H1 (cell line): Measurements from ENCODE around the gene NME7. TPM values are rescaled to one million over a fixed set of nuclear protein-coding genes. Genes with fewer than 3 reads are reported as not detected.

Source experiments
- CTCF ChIA-PET: fragments of 300-600 bp; sonication (Branson Sonifier 250); formaldehyde crosslinking; loops from one replicate; lab custom pipeline; 2021; ENCODE audit not compliant: partially characterized antibody; lab: Charles Lee
- POLR2A ChIA-PET: fragments of 300-600 bp; sonication (Branson Sonifier 250); formaldehyde crosslinking; loops from one replicate; lab custom pipeline; 2021; ENCODE audit warnings: inconsistent platforms; ENCODE audit not compliant: partially characterized antibody; lab: Charles Lee
- DNase-seq, 2 experiments: peaks; one replicate each; pipeline versions ENCODE4 v3.0.0 to v3.0.0-alpha.2; 2010 to 2022; ENCODE audit warnings: low spot score in 2 of 2, low read depth in 1 of 2, mixed read lengths in 1 of 2
- FAIRE-seq: peaks from 2 replicates; lab custom pipeline; 2011; peaks lifted over from hg19 to GRCh38; lab: Jason Lieb, UNC
- H2AFZ ChIP-seq: 2 replicates; pipeline ENCODE4 v1.8.1; 2012; ENCODE audit warnings: low read length, inconsistent platforms
- H2AK5ac ChIP-seq: 2 replicates; pipeline ENCODE4 v1.6.1; 2013; ENCODE audit warnings: low read depth, low read length
- H2BK120ac ChIP-seq: replicated peaks from 2 replicates; pipeline ENCODE3; 2013; ENCODE audit warnings: low read depth, low read length, inconsistent platforms
- H2BK12ac ChIP-seq: 2 replicates; pipeline ENCODE4 v1.6.1; 2013; ENCODE audit warnings: low read depth, low read length
- H2BK15ac ChIP-seq: 2 replicates; pipeline ENCODE4 v1.6.1; 2013; ENCODE audit warnings: low read length
- H2BK20ac ChIP-seq: 2 replicates; pipeline ENCODE4 v1.6.1; 2013; ENCODE audit warnings: low read length
- H2BK5ac ChIP-seq: 2 replicates; pipeline ENCODE4 v1.6.1; 2013; ENCODE audit warnings: low read depth, low read length
- H3K14ac ChIP-seq: 2 replicates; pipeline ENCODE4 v1.6.1; 2013; ENCODE audit warnings: inconsistent platforms; ENCODE audit not compliant: insufficient read length
- H3K18ac ChIP-seq: 2 replicates; pipeline ENCODE4 v1.6.1; 2013; ENCODE audit warnings: low read length; ENCODE audit errors: extremely low read depth
- H3K23ac ChIP-seq: 2 replicates; pipeline ENCODE4 v1.6.1; 2013; ENCODE audit warnings: inconsistent platforms; ENCODE audit not compliant: insufficient read length
- H3K23me2 ChIP-seq: 2 replicates; pipeline ENCODE4 v1.6.1; 2013; ENCODE audit warnings: low read depth, low read length
- H3K27ac ChIP-seq: 2 replicates; pipeline ENCODE4 v1.6.1; 2011; ENCODE audit warnings: low read depth, low read length, inconsistent platforms
- H3K27me3 ChIP-seq, 4 experiments: replicated peaks in 1 of 4; 1 replicate in 1 of 4; 2 replicates in 3 of 4; pipeline versions ENCODE4 v1.6.1 to v1.8.1; 2011 to 2013; ENCODE audit warnings: low read length in 3 of 4, mild to moderate bottlenecking in 3 of 4, inconsistent platforms in 2 of 4, mixed read lengths in 2 of 4, moderate library complexity in 1 of 4; ENCODE audit not compliant: control insufficient read depth in 3 of 4, insufficient read depth in 3 of 4; ENCODE audit errors: extremely low read depth in 1 of 4
- H3K36me3 ChIP-seq, 4 experiments: 2 replicates each; pipeline versions ENCODE4 v1.6.1 to v1.8.1; 2011 to 2013; ENCODE audit warnings: mild to moderate bottlenecking in 4 of 4, low read length in 3 of 4, moderate library complexity in 2 of 4, control low read depth in 1 of 4, inconsistent platforms in 1 of 4; ENCODE audit not compliant: insufficient read depth in 4 of 4, control insufficient read depth in 2 of 4
- H3K4ac ChIP-seq: replicated peaks from 2 replicates; pipeline ENCODE3; 2013; ENCODE audit warnings: low read length, low read depth, mixed read lengths, inconsistent platforms; ENCODE audit not compliant: insufficient read length
- H3K4me1 ChIP-seq, 4 experiments: replicated peaks in 1 of 4; 1 replicate in 1 of 4; 2 replicates in 3 of 4; pipeline versions ENCODE4 v1.6.1 to v1.8.1; 2011 to 2013; ENCODE audit warnings: low read length in 3 of 4, inconsistent platforms in 2 of 4, mixed read lengths in 1 of 4; ENCODE audit not compliant: insufficient read depth in 4 of 4, control insufficient read depth in 3 of 4
- H3K4me2 ChIP-seq, 2 experiments: 2 replicates each; pipeline versions ENCODE4 v1.6.1 to v1.8.1; 2011 to 2013; ENCODE audit warnings: low read depth in 2 of 2, low read length in 2 of 2, control low read depth in 1 of 2, inconsistent platforms in 1 of 2, mild to moderate bottlenecking in 1 of 2; ENCODE audit not compliant: insufficient read depth in 1 of 2
- H3K4me3 ChIP-seq, 4 experiments: fragments of 200-600, 300-600 bp in 1 of 4; sonication (generic), shearing (Covaris generic), sonication (Bioruptor Twin) in 1 of 4; 2 replicates each; pipeline versions ENCODE4 v1.5.1 to v1.8.1; 2011 to 2016; ENCODE audit warnings: low read length in 4 of 4, low read depth in 3 of 4, control low read depth in 2 of 4, inconsistent platforms in 2 of 4, mild to moderate bottlenecking in 2 of 4, mixed read lengths in 1 of 4, moderate library complexity in 1 of 4; ENCODE audit not compliant: insufficient read depth in 2 of 4; ENCODE audit errors: extremely low read depth in 1 of 4
- H3K56ac ChIP-seq: replicated peaks from 2 replicates; pipeline ENCODE3; 2013; ENCODE audit warnings: low read depth, mild to moderate bottlenecking, mixed read lengths, low read length, inconsistent platforms; ENCODE audit not compliant: insufficient read length
- H3K79me1 ChIP-seq: 2 replicates; pipeline ENCODE4 v1.6.1; 2013; ENCODE audit warnings: low read depth, low read length, control low read depth
- H3K79me2 ChIP-seq, 2 experiments: 2 replicates each; pipeline versions ENCODE4 v1.6.1 to v1.8.1; 2012 to 2013; ENCODE audit warnings: low read length in 2 of 2, mild to moderate bottlenecking in 2 of 2, inconsistent platforms in 1 of 2; ENCODE audit not compliant: insufficient read depth in 2 of 2, control insufficient read depth in 1 of 2
- H3K9ac ChIP-seq, 4 experiments: replicated peaks in 1 of 4; 1 replicate in 1 of 4; 2 replicates in 3 of 4; pipeline versions ENCODE4 v1.6.1 to v1.8.1; 2011 to 2013; ENCODE audit warnings: low read depth in 3 of 4, low read length in 3 of 4, control low read depth in 2 of 4, mild to moderate bottlenecking in 2 of 4, moderate library complexity in 2 of 4, inconsistent platforms in 1 of 4; ENCODE audit errors: extremely low read depth in 1 of 4
- H3K9me3 ChIP-seq, 2 experiments: 2 replicates each; pipeline versions ENCODE4 v1.6.1 to v1.8.1; 2012 to 2013; ENCODE audit warnings: mild to moderate bottlenecking in 2 of 2, moderate library complexity in 2 of 2, control low read depth in 1 of 2, inconsistent platforms in 1 of 2, low read depth in 1 of 2, low read length in 1 of 2, mixed read lengths in 1 of 2; ENCODE audit not compliant: insufficient read depth in 2 of 2
- H4K20me1 ChIP-seq, 2 experiments: replicated peaks in 1 of 2; 2 replicates each; pipeline versions ENCODE3 to v1.8.1; 2011 to 2013; ENCODE audit warnings: inconsistent platforms in 2 of 2, low read length in 2 of 2, mild to moderate bottlenecking in 1 of 2; ENCODE audit not compliant: insufficient read depth in 2 of 2, control insufficient read depth in 1 of 2
- H4K5ac ChIP-seq: 2 replicates; pipeline ENCODE4 v1.6.1; 2013; ENCODE audit warnings: low read length, low read depth, mixed read lengths, inconsistent platforms; ENCODE audit not compliant: insufficient read length
- H4K8ac ChIP-seq: 2 replicates; pipeline ENCODE4 v1.8.0; 2013; ENCODE audit warnings: mild to moderate bottlenecking, moderate library complexity, low read length, inconsistent platforms; ENCODE audit not compliant: insufficient read depth; ENCODE audit errors: extremely low read depth
- H4K91ac ChIP-seq: replicated peaks from 2 replicates; pipeline ENCODE3; 2013; ENCODE audit warnings: low read length, mixed read lengths, inconsistent platforms; ENCODE audit not compliant: insufficient read length
- BACH1 ChIP-seq: IDR thresholded peaks from 2 replicates; pipeline ENCODE4 v1.6.1; 2012; ENCODE audit warnings: low read length, improper control_type of control experiment
- CHD2 ChIP-seq: IDR thresholded peaks from 2 replicates; pipeline ENCODE4 v1.6.1; 2012; ENCODE audit warnings: low read length, improper control_type of control experiment
- EZH2 ChIP-seq: fragments of 200-600 bp; sonication (generic); IDR thresholded peaks from 2 replicates; pipeline ENCODE4 v1.7.1; 2012; ENCODE audit warnings: low read depth, mild to moderate bottlenecking, moderate library complexity, low read length, inconsistent platforms; ENCODE audit not compliant: severe bottlenecking
- MAFK ChIP-seq: IDR thresholded peaks from 2 replicates; pipeline ENCODE4 v1.6.1; 2012; ENCODE audit warnings: low read depth, mild to moderate bottlenecking, improper control_type of control experiment, low read length
- POLR2A ChIP-seq, 2 experiments: IDR thresholded peaks; 1 replicate in 1 of 2; 2 replicates in 1 of 2; pipeline ENCODE4 v1.6.1; 2011; ENCODE audit warnings: low read depth in 2 of 2, low read length in 2 of 2, mild to moderate bottlenecking in 2 of 2; ENCODE audit errors: control extremely low read depth in 1 of 2
- RAD21 ChIP-seq, 2 experiments: IDR thresholded peaks in 1 of 2; conservative IDR thresholded peaks in 1 of 2; 2 replicates each; pipeline ENCODE4 v1.6.1; 2011; ENCODE audit warnings: low read depth in 2 of 2, low read length in 2 of 2, improper control_type of control experiment in 1 of 2, inconsistent platforms in 1 of 2, mild to moderate bottlenecking in 1 of 2, moderate library complexity in 1 of 2
- RXRA ChIP-seq: IDR thresholded peaks from 2 replicates; pipeline ENCODE4 v1.6.1; 2011; ENCODE audit warnings: low read depth, mild to moderate bottlenecking, low read length, moderate library complexity; ENCODE audit not compliant: insufficient read depth
- SIN3A ChIP-seq, 2 experiments: IDR thresholded peaks in 1 of 2; conservative IDR thresholded peaks in 1 of 2; 2 replicates each; pipeline ENCODE4 v1.6.1; 2011 to 2012; ENCODE audit warnings: low read length in 2 of 2, improper control_type of control experiment in 1 of 2, low read depth in 1 of 2, mild to moderate bottlenecking in 1 of 2
- SP2 ChIP-seq: IDR thresholded peaks from 2 replicates; pipeline ENCODE4 v1.6.1; 2012; ENCODE audit warnings: mild to moderate bottlenecking, low read length, inconsistent platforms
- SP4 ChIP-seq: IDR thresholded peaks from 2 replicates; pipeline ENCODE4 v1.6.1; 2012; ENCODE audit warnings: low read length, inconsistent platforms
- TBP ChIP-seq: IDR thresholded peaks from 2 replicates; pipeline ENCODE4 v1.6.1; 2011; ENCODE audit warnings: low read depth, low read length, improper control_type of control experiment
- WGBS, 2 experiments: shearing (Covaris generic) in 1 of 2; methylation state at CpG; one replicate each; pipeline versions ENCODE4 v1.1.6 to v1.1.7; 2013 to 2015; ENCODE audit warnings: low lambda C conversion rate in 2 of 2, mixed read lengths in 2 of 2, inconsistent platforms in 1 of 2, low coverage in 1 of 2, missing lambda C conversion rate in 1 of 2; ENCODE audit not compliant: insufficient replicate concordance in 2 of 2, insufficient coverage in 1 of 2, insufficient read length in 1 of 2; ENCODE audit errors: extremely low coverage in 1 of 2, missing lambda C conversion rate in 1 of 2; 5-methylcytosine and 5-hydroxymethylcytosine counted together
- polyA plus RNA-seq, 7 experiments: library from polyadenylated mRNA; depleted of rRNA in 3 of 7; stranded (reverse) in 5 of 7; unstranded in 2 of 7; fragments of >200 nt in 5 of 7; fragments of 200-250 nt in 2 of 7; gene quantifications; 1 replicate in 5 of 7; 2 replicates in 1 of 7; 4 replicates in 1 of 7; pipeline versions ENCODE4 v1.2.1 to v1.2.3, GENCODE V29; 2011 to 2013; ENCODE audit warnings: missing spikeins in 2 of 7, mixed read lengths in 2 of 7
- total RNA-seq: library from RNA; stranded (reverse); fragmentation: NEBNext Ultra II Directional; extraction: Animal tissue kit (Norgen Biotek cat#: 25700); gene quantifications from 2 replicates; pipeline ENCODE4 v1.2.1, GENCODE V29; 2021
- TF ChIP-seq, protein P1 (sequence below), 3 experiments: IDR thresholded peaks; 1 replicate in 2 of 3; 2 replicates in 1 of 3; pipeline versions ENCODE4 v1.5.1 to v1.6.1; 2011; ENCODE audit warnings: low read length in 3 of 3, mild to moderate bottlenecking in 3 of 3, inconsistent platforms in 2 of 3, low read depth in 1 of 3, moderate library complexity in 1 of 3; ENCODE audit not compliant: insufficient read depth in 1 of 3; ENCODE audit errors: control extremely low read depth in 1 of 3

NME7 gene
- total and polyA plus RNA-seq, 2 of the 8 experiments (the other 6 are each of a cell fraction or from before 2014, with no cell fraction given) = 11.6 to 28.5 TPM

DNA sequence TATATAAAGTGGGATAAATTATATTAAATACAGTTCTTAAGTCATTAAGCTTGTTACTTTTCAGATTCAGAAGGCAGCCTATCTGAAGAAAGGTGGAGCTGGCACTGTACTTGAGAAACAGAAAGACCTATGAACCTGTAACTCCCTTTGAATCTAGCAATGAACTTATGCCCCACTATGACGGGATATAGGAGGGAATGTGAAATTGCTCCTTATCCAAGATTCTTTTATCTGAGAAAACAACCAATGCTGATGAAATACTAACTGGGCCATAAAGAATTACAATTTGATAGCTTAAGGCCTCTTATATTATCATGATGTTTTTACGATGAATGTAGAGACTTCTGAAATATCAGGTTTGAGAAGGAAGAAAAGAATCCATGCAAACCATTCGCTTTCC is 211.0 kb downstream of the NME7 start:
- WGBS, 2 experiments = 83% methylated on average over 3 of the region's 3 CpGs; no CpG with 5 or more reads in 1 of the 2 experiments
- no peak for FAIRE-seq
- TF ChIP-seq BACH1 (no peak), CHD2 (no peak), MAFK (no peak), RXRA (no peak), EZH2 (no peak), SP4 (no peak), TBP (no peak), SP2 (no peak), SIN3A (conservative IDR thresholded peaks at IDR 0.05 in 1 of 2, IDR thresholded peaks at IDR 0.05 in 1 of 2; ENCODE audit: low read depth in 1 of 2, low read length in 2 of 2) (no peak), RAD21 (IDR thresholded peaks at IDR 0.05 in 1 of 2, conservative IDR thresholded peaks at IDR 0.05 in 1 of 2; ENCODE audit: low read depth in 2 of 2, low read length in 2 of 2) (no peak), POLR2A (IDR thresholded peaks at IDR 0.05; ENCODE audit: control extremely low read depth in 1 of 2, low read depth in 2 of 2, low read length in 2 of 2) (no peak)
- TF ChIP-seq, protein P1, sequence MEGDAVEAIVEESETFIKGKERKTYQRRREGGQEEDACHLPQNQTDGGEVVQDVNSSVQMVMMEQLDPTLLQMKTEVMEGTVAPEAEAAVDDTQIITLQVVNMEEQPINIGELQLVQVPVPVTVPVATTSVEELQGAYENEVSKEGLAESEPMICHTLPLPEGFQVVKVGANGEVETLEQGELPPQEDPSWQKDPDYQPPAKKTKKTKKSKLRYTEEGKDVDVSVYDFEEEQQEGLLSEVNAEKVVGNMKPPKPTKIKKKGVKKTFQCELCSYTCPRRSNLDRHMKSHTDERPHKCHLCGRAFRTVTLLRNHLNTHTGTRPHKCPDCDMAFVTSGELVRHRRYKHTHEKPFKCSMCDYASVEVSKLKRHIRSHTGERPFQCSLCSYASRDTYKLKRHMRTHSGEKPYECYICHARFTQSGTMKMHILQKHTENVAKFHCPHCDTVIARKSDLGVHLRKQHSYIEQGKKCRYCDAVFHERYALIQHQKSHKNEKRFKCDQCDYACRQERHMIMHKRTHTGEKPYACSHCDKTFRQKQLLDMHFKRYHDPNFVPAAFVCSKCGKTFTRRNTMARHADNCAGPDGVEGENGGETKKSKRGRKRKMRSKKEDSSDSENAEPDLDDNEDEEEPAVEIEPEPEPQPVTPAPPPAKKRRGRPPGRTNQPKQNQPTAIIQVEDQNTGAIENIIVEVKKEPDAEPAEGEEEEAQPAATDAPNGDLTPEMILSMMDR (IDR thresholded peaks at IDR 0.05; ENCODE audit: control extremely low read depth in 1 of 3, insufficient read depth in 1 of 3, low read depth in 1 of 3, low read length in 3 of 3) = no peak

More for the DNA sequence above, 211.0 kb downstream of the NME7 start:
- ChIA-PET CTCF (interaction anchor here (0.8 kb wide), 1 partner anchor 18 kb away, joined by 3 read pairs; no protein-coding TSS in a partner anchor), POLR2A (no interaction called here)
- Histone ChIP-seq H3K56ac (no peak overlapping the region), H3K9me3 (no peaks in the 10 kb centered on the region), H2BK12ac (no peak overlapping the region), H3K4ac (no peak overlapping the region), H4K5ac (no peak overlapping the region), H4K20me1 (no peaks in the 10 kb centered on the region), H4K8ac (no peak overlapping the region), H2BK120ac (no peak overlapping the region), H2AFZ (no peak overlapping the region), H3K27ac (no peak overlapping the region), H3K79me2 (no peaks in the 10 kb centered on the region), H3K23me2 (no peaks in the 10 kb centered on the region), H3K14ac (no peak overlapping the region), H2AK5ac (no peak overlapping the region), H3K27me3 (peaks cover 0 to 1% (median 0%) of the 10 kb centered on the region in 4 experiments; a peak in 1 of 7 replicates), H2BK5ac (no peak overlapping the region), H3K4me2 (no peak overlapping the region), H3K36me3 (no peaks in the 10 kb centered on the region), H3K9ac (no peak overlapping the region), H3K18ac (no peak overlapping the region), H4K91ac (no peak overlapping the region), H3K4me3 (no peak overlapping the region), H2BK20ac (no peak overlapping the region), H2BK15ac (no peak overlapping the region), H3K23ac (no peak overlapping the region), H3K79me1 (no peaks in the 10 kb centered on the region), H3K4me1 (peaks cover 0 to 3% (median 0%) of the 10 kb centered on the region in 4 experiments; a peak in 1 of 7 replicates)
- DNase-seq = no peak
